WERI-Rb-1 (cell line): ENCODE results near the gene GHSR.

ENCODE experiments used
- DNase-seq: peaks from one replicate; pipeline ENCODE4 v3.0.0-alpha.2; 2020
- H3K27ac ChIP-seq: fragments of 250-450 bp; sonication (Bioruptor Pico); 2 replicates; pipeline ENCODE4 v1.5.1; 2020; ENCODE audit warnings: mild to moderate bottlenecking, moderate library complexity
- H3K27me3 ChIP-seq: fragments of 250-450 bp; sonication (Bioruptor Pico); 2 replicates; pipeline ENCODE4 v1.5.1; 2021; ENCODE audit warnings: mild to moderate bottlenecking, low read depth, moderate library complexity; ENCODE audit not compliant: insufficient read depth, severe bottlenecking
- H3K36me3 ChIP-seq: fragments of 250-450 bp; sonication (Bioruptor Pico); 2 replicates; pipeline ENCODE4 v1.5.1; 2020; ENCODE audit warnings: mild to moderate bottlenecking, moderate library complexity
- H3K4me3 ChIP-seq: 2 replicates; pipeline ENCODE4 v1.5.1; 2011; ENCODE audit warnings: low read depth, mild to moderate bottlenecking, control low read depth, low read length
- H3K9me3 ChIP-seq: fragments of 250-450 bp; sonication (Bioruptor Pico); 2 replicates; pipeline ENCODE4 v1.5.1; 2021; ENCODE audit warnings: mild to moderate bottlenecking, moderate library complexity; ENCODE audit not compliant: severe bottlenecking
- TF ChIP-seq, protein P1 (sequence below): IDR thresholded peaks from 2 replicates; pipeline ENCODE4 v1.5.1; 2011; ENCODE audit warnings: low read depth, mild to moderate bottlenecking, control low read depth, inconsistent platforms, low read length

GHSR gene

DNA sequence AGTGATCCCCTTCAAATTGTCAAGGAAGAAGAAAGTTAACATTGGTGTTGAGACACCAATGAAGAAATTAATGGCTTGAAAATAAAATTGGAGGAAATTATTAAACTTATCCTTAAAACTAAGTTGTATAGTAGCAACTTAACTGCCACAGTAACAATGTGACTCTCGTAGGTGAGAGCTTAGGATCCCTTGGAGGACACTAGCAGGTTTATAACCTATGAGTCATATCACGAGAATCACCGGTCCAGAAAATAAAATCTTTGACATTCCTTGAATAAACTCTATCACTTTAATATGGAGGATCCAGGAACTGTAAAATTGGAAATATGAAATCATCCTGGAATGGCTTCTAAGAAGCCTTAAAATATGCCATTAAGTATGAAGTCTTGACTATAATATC is 2.1 kb downstream of the GHSR start:
- Histone ChIP-seq H3K27ac (no peak overlapping the region), H3K27me3 (no peaks in the 10 kb centered on the region), H3K9me3 (no peaks in the 10 kb centered on the region), H3K36me3 (no peaks in the 10 kb centered on the region), H3K4me3 (no peak overlapping the region)
- TF ChIP-seq, protein P1, sequence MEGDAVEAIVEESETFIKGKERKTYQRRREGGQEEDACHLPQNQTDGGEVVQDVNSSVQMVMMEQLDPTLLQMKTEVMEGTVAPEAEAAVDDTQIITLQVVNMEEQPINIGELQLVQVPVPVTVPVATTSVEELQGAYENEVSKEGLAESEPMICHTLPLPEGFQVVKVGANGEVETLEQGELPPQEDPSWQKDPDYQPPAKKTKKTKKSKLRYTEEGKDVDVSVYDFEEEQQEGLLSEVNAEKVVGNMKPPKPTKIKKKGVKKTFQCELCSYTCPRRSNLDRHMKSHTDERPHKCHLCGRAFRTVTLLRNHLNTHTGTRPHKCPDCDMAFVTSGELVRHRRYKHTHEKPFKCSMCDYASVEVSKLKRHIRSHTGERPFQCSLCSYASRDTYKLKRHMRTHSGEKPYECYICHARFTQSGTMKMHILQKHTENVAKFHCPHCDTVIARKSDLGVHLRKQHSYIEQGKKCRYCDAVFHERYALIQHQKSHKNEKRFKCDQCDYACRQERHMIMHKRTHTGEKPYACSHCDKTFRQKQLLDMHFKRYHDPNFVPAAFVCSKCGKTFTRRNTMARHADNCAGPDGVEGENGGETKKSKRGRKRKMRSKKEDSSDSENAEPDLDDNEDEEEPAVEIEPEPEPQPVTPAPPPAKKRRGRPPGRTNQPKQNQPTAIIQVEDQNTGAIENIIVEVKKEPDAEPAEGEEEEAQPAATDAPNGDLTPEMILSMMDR = no peak
- no peak for DNase-seq

DNA sequence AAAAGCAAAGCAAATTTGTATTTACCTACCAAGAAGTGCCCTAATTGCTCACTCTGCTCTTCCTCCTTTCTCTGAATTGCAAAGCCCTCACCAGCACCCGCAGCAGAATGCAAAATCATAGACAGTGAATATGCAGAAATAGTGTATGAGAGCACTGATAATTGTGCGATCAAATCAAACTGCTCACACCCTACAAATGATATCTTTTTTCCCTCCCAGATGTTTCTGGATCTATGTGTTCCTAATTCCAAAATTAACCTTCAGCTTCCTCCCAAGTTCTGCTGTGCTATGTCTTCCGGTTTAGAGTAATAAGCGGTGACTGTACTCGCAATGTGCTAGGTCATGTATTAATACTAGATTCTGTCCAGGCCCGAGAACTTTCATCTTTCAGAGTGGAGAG is 3.4 kb downstream of the GHSR start:
- H3K9me3 ChIP-seq = no peaks in the 10 kb centered on the region
- H3K27me3 ChIP-seq = no peaks in the 10 kb centered on the region
- no peak overlapping the region for H3K27ac ChIP-seq
- no peak overlapping the region for H3K4me3 ChIP-seq
- TF ChIP-seq, protein P1 = no peak
- DNase-seq = no peak
- H3K36me3 ChIP-seq = no peaks in the 10 kb centered on the region

DNA sequence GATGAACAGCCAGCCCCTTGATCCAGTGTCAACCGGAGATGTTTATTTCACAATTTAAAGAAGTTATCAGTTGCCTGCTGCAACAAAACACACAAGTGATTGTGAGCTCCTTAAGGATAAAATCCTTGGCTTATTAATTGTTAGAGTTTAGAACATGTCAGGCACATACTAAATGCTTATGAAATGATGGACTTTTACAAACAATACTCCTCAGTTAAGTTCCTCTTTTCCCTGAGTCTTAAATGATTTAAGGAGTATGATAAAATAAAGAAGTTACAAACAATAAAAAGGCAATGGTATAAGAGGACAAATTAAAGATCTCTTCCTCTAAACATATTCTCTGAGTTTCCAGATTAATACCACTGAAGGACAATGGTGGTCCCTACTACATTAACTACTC is 5.7 kb downstream of the GHSR start:
- no peak for DNase-seq
- H3K9me3 ChIP-seq = no peaks in the 10 kb centered on the region
- H3K36me3 ChIP-seq = no peaks in the 10 kb centered on the region
- TF ChIP-seq, protein P1 = no peak
- no peak overlapping the region for H3K4me3 ChIP-seq
- H3K27me3 ChIP-seq = no peaks in the 10 kb centered on the region
- H3K27ac ChIP-seq = no peak overlapping the region

DNA sequence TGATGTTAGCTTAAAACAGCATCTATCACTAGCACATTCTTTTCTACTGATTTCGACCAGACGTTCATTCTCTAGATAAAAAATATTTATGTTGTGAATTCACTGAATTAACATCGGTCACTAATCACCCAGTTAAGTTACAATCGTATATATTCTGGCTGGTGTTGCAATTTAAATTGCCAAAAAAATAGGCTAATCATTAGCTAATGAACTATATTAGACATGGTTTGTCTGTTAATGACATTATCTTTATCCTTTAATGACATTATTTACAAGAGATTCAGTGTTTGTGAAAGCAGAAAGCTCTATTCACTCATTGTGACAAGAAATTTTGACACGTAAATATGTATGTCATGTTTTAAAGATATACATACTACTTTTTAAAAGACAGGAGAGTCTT is 6.7 kb downstream of the GHSR start:
- H3K9me3 ChIP-seq = no peaks in the 10 kb centered on the region
- H3K36me3 ChIP-seq = no peaks in the 10 kb centered on the region
- TF ChIP-seq, protein P1 = no peak
- no peak overlapping the region for H3K27ac ChIP-seq
- H3K27me3 ChIP-seq = no peaks in the 10 kb centered on the region
- DNase-seq = no peak
- no peak overlapping the region for H3K4me3 ChIP-seq

DNA sequence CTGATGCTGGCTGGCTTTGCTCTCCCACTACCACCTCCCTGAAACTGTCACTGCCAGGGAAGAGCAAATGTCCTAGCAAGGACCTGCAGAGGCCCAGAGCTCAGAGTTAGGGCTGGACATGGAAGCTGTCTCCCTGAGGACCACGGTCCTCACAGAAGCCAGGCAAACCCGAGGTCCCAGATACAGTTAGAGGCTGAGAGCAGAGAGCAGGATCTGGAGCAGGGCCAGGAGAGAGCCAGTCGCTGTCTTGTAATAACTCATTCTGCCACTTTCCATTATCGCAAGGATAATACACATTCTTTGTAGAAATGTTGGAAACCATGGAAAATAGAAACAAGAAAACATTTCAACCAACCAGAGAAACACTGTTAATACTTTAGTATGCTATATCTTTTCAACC is 10.1 kb downstream of the GHSR start:
- no peaks in the 10 kb centered on the region for H3K27me3 ChIP-seq
- no peaks in the 10 kb centered on the region for H3K36me3 ChIP-seq
- H3K27ac ChIP-seq = no peak overlapping the region
- TF ChIP-seq, protein P1 = no peak
- H3K9me3 ChIP-seq = no peaks in the 10 kb centered on the region
- no peak for DNase-seq
- no peak overlapping the region for H3K4me3 ChIP-seq

DNA sequence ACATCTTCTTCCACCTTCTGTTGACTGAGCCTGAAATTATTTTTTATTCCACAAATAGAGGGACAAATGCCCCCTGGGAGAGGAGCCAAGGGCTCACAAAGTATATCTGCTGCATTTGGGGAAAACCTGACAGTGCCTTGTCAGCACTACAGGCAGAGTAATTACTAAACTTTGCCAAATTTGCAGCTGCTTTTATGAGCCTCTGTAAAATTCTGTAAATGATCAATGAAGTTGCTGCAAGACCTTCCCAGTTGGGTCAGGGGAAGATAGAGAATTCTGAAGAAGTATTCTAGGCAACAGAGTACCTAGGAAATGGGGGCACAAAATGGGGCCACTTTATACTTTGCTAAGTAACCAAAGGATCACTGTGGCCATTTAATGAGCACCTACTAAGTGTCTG is 10.5 kb downstream of the GHSR start:
- Histone ChIP-seq H3K27ac (no peak overlapping the region), H3K36me3 (no peaks in the 10 kb centered on the region), H3K4me3 (no peak overlapping the region), H3K27me3 (no peaks in the 10 kb centered on the region), H3K9me3 (peaks cover 2% of the 10 kb centered on the region)
- TF ChIP-seq, protein P1 = no peak
- DNase-seq = no peak
